B cell (primary cell): ENCODE data around the gene RBM28.

Source experiments
- EZH2 ChIP-seq: IDR thresholded peaks from 2 replicates; pipeline ENCODE4 v1.6.1; 2012; ENCODE audit warnings: borderline replicate concordance, low read depth, mild to moderate bottlenecking, moderate library complexity, low read length; ENCODE audit not compliant: insufficient read depth, poor library complexity, severe bottlenecking
- TF ChIP-seq, protein P1 (sequence below): fragments of 200-600 bp; IDR thresholded peaks from one replicate; pipeline ENCODE4 v1.8.0; 2022; ENCODE audit warnings: antibody characterized with exemption, mild to moderate bottlenecking

DNA sequence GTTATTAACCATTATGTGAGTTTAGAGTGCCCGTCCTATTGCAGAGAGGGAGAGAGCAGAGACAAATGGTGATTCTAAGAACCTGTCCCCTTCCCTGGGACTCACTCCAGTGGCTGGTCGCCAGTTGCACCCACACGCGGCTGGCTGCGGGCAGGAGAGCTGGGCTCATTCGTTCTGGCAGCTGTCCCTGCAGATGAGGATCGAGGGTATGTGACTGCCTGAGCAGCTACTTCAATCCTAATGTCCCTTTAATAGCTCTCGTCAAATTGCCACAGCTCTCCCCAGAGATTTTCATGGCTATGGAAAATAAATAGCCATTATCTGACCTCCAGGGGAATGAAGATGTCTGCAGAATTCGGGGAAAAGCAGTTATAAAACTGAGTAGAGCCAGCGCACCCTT, 41.6 kb downstream of the RBM28 start:
- TF ChIP-seq, protein P1, sequence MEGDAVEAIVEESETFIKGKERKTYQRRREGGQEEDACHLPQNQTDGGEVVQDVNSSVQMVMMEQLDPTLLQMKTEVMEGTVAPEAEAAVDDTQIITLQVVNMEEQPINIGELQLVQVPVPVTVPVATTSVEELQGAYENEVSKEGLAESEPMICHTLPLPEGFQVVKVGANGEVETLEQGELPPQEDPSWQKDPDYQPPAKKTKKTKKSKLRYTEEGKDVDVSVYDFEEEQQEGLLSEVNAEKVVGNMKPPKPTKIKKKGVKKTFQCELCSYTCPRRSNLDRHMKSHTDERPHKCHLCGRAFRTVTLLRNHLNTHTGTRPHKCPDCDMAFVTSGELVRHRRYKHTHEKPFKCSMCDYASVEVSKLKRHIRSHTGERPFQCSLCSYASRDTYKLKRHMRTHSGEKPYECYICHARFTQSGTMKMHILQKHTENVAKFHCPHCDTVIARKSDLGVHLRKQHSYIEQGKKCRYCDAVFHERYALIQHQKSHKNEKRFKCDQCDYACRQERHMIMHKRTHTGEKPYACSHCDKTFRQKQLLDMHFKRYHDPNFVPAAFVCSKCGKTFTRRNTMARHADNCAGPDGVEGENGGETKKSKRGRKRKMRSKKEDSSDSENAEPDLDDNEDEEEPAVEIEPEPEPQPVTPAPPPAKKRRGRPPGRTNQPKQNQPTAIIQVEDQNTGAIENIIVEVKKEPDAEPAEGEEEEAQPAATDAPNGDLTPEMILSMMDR, result no peak
- TF ChIP-seq EZH2, result no peak
